Measurements from ENCODE around the gene METTL13.

DNA sequence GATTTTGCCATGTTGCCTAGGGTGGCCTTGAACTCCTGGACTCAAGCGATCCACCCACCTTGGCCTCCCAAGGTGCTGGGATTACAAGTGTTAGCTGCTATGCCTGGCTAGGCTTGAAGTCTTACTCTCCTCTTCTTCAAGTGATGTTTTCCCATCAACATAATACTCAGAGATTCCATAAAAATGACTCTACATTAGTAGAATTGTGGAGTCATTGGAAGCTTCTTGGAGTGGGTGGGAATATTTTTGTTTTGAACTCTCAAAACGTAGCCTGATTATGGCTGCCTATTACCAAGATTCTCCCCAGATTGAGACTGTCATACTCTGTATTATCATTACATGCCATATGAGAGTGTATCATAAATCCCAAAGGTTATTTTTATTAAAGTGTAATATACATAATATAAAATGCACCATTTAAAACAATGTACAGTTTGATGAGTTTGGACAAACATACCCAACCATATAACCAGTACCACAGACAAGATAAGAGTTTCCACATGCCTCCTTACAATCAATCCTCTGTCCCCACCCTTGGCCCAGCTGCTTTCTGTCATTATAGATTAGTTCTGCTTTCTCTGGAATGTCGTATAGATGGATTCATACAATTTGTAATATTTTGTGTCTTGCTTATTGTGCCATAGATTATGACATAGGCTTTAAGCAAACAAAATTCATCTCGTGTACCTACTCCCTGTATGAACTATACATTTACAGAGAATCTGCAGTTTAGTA is 51.8 kb downstream of the METTL13 start:
- TF ChIP-seq, protein P1, sequence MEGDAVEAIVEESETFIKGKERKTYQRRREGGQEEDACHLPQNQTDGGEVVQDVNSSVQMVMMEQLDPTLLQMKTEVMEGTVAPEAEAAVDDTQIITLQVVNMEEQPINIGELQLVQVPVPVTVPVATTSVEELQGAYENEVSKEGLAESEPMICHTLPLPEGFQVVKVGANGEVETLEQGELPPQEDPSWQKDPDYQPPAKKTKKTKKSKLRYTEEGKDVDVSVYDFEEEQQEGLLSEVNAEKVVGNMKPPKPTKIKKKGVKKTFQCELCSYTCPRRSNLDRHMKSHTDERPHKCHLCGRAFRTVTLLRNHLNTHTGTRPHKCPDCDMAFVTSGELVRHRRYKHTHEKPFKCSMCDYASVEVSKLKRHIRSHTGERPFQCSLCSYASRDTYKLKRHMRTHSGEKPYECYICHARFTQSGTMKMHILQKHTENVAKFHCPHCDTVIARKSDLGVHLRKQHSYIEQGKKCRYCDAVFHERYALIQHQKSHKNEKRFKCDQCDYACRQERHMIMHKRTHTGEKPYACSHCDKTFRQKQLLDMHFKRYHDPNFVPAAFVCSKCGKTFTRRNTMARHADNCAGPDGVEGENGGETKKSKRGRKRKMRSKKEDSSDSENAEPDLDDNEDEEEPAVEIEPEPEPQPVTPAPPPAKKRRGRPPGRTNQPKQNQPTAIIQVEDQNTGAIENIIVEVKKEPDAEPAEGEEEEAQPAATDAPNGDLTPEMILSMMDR (IDR thresholded peaks at IDR 0.05; ENCODE audit: poor library complexity, severe bottlenecking), result no peak
- TF ChIP-seq, protein P2, sequence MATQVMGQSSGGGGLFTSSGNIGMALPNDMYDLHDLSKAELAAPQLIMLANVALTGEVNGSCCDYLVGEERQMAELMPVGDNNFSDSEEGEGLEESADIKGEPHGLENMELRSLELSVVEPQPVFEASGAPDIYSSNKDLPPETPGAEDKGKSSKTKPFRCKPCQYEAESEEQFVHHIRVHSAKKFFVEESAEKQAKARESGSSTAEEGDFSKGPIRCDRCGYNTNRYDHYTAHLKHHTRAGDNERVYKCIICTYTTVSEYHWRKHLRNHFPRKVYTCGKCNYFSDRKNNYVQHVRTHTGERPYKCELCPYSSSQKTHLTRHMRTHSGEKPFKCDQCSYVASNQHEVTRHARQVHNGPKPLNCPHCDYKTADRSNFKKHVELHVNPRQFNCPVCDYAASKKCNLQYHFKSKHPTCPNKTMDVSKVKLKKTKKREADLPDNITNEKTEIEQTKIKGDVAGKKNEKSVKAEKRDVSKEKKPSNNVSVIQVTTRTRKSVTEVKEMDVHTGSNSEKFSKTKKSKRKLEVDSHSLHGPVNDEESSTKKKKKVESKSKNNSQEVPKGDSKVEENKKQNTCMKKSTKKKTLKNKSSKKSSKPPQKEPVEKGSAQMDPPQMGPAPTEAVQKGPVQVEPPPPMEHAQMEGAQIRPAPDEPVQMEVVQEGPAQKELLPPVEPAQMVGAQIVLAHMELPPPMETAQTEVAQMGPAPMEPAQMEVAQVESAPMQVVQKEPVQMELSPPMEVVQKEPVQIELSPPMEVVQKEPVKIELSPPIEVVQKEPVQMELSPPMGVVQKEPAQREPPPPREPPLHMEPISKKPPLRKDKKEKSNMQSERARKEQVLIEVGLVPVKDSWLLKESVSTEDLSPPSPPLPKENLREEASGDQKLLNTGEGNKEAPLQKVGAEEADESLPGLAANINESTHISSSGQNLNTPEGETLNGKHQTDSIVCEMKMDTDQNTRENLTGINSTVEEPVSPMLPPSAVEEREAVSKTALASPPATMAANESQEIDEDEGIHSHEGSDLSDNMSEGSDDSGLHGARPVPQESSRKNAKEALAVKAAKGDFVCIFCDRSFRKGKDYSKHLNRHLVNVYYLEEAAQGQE (IDR thresholded peaks at IDR 0.05; ENCODE audit: borderline replicate concordance), result no peak
- no peak for TF ChIP-seq SMC3 (conservative IDR thresholded peaks at IDR 0.05; ENCODE audit: poor library complexity)
- TF ChIP-seq EZH2 (IDR thresholded peaks at IDR 0.05; ENCODE audit: borderline replicate concordance, insufficient read depth, low read length, poor library complexity, severe bottlenecking), result no peak

All from neural cell (in vitro differentiated cells).